Activated CD8-positive, alpha-beta memory T cell treated with anti-CD3 and anti-CD28 coated beads, Interleukin-2, amount 10 ng/mL, durations not matched to agents 7 days and 5 days (primary cell): ENCODE results near the gene CHMP5. TPM values are rescaled to one million over a fixed set of nuclear protein-coding genes. Genes with fewer than 3 reads are reported as not detected.
A peak's percentile ranks its signal among the peaks of the same experiment; 100 is the strongest.

ENCODE experiments used
- ATAC-seq: fragments of 150-1000 bp; cut with Tn5 transposase; one replicate; pipeline ENCODE4 v1.10.0; 2021; ENCODE audit warnings: moderate library complexity
- CTCF ChIA-PET: fragments of 350-600 bp; sonication (Branson Sonifier 250); formaldehyde crosslinking; loops from one replicate; lab custom pipeline; 2021; ENCODE audit warnings: antibody characterized with exemption; lab: Charles Lee
- DNase-seq: peaks from one replicate; pipeline ENCODE4 v3.0.0-alpha.2; 2020
- H3K27ac Mint-ChIP-seq: one replicate; pipeline ENCODE4 v1.8.0; 2021; ENCODE audit warnings: mild to moderate bottlenecking, mixed read lengths
- H3K27me3 Mint-ChIP-seq: one replicate; pipeline ENCODE4 v1.8.0; 2021; ENCODE audit warnings: mixed read lengths
- H3K36me3 Mint-ChIP-seq: one replicate; pipeline ENCODE4 v1.8.0; 2021; ENCODE audit warnings: mild to moderate bottlenecking, mixed read lengths
- H3K4me1 Mint-ChIP-seq: one replicate; pipeline ENCODE4 v1.8.0; 2021; ENCODE audit warnings: mixed read lengths
- H3K4me3 Mint-ChIP-seq: one replicate; pipeline ENCODE4 v1.8.0; 2021; ENCODE audit warnings: mild to moderate bottlenecking, moderate library complexity, mixed read lengths
- H3K9me3 Mint-ChIP-seq: one replicate; pipeline ENCODE4 v1.8.0; 2022; ENCODE audit warnings: low read depth, mixed read lengths
- total RNA-seq, 2 experiments: library from RNA; stranded (reverse); gene quantifications; one replicate each; pipeline ENCODE4 v1.2.3, GENCODE V29; 2021

Gene CHMP5
- total RNA-seq, 2 experiments from 2014 or later, result 114 to 130 TPM

DNA sequence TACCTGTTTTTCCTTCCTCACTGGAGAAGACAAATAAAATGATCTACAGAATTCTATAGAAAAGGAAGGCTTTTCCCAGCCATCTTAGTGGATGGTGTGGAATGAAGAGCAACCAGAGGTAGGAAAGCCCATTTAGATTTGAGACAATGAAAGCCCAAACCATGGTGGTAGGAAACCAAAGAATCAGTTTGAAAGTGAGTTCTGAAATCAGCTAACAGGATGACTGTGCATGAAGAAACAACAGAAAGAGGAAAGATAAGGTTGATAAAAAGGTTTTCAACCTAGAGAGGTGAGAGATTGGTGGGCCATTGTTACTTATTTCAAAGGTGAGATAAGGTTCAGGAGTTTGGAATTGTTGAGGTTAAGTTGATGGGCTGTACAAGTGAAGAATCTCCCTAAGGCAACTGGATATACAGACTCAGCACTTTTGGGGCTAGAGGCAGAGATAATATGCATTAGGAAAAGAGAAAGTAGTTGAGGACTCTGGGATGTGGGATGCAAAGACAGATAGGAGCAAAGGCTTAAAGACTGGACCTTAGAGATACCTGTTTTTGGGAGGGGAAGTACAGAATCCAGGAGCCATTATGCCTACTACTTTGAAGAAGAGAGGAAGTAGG is 2.4 kb downstream of the CHMP5 start:
- no peak for DNase-seq
- no peaks in the 10 kb centered on the region for H3K9me3 Mint-ChIP-seq
- CTCF ChIA-PET, result interaction anchor here (0.5 to 2.6 kb wide), 2 partner anchors 20 to 124 kb away, joined by 3 to 9 read pairs; no protein-coding TSS in a partner anchor
- peak overlapping the region; percentile 97 for H3K27ac Mint-ChIP-seq
- ATAC-seq, result no peak
- peaks cover 71% of the 10 kb centered on the region for H3K36me3 Mint-ChIP-seq
- H3K4me3 Mint-ChIP-seq, result peak overlapping the region; percentile 86
- peaks cover 44% of the 10 kb centered on the region for H3K4me1 Mint-ChIP-seq
- no peaks in the 10 kb centered on the region for H3K27me3 Mint-ChIP-seq

DNA sequence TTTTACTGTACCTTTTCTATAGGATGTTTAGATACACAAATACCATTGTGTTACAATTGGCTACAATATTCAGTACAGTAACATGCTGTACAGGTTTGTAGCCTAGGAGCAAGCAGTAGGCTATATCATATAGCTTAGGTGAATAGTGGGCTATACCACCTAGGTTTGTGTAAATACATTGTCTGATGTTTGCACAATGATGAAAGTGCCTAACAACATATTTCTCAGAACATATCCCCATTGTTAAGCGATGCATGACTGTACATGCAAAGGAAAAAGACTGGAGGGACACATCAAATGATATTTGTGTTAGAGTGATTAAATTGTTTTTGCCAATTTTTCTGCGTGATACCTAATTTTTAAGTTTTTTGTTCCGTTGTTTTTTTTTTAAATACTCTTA is 5.3 kb downstream of the CHMP5 start:
- H3K27ac Mint-ChIP-seq, result no peak overlapping the region
- ATAC-seq (no peak), DNase-seq (no peak)
- no peaks in the 10 kb centered on the region for H3K9me3 Mint-ChIP-seq
- peaks cover 75% of the 10 kb centered on the region for H3K36me3 Mint-ChIP-seq
- CTCF ChIA-PET, result no interaction called here
- H3K4me3 Mint-ChIP-seq, result no peak overlapping the region
- no peaks in the 10 kb centered on the region for H3K27me3 Mint-ChIP-seq
- H3K4me1 Mint-ChIP-seq, result peaks cover 44% of the 10 kb centered on the region

DNA sequence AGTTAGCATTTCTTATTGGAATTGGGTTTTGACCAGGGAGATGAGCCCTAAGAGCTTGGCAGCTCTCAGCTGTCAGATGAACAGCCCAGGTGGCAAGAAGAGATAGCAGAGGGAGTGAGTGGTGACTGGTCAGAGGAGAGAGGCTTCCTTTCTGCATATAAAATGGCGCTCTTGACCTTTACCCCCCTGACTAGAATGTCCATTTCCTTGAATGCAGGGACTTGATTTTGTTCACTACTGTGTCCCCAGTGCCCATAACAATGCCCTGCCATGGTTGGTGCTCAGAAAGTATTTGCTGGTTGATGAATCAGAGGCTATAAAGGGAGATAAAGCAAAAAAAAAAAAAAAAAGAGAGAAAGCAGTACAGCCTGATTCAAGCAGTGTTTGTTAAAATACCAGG is 7.2 kb downstream of the CHMP5 start:
- no peak for DNase-seq
- H3K4me1 Mint-ChIP-seq, result peaks cover 35% of the 10 kb centered on the region
- ATAC-seq, result no peak
- H3K4me3 Mint-ChIP-seq, result no peak overlapping the region
- CTCF ChIA-PET, result interaction anchor here (1.8 to 2.4 kb wide), 2 partner anchors 8 to 15 kb away, joined by 8 to 9 read pairs; partner anchors contain the start of gene BAG1
- no peaks in the 10 kb centered on the region for H3K27me3 Mint-ChIP-seq
- no peaks in the 10 kb centered on the region for H3K9me3 Mint-ChIP-seq
- H3K27ac Mint-ChIP-seq, result no peak overlapping the region
- peaks cover 73% of the 10 kb centered on the region for H3K36me3 Mint-ChIP-seq

DNA sequence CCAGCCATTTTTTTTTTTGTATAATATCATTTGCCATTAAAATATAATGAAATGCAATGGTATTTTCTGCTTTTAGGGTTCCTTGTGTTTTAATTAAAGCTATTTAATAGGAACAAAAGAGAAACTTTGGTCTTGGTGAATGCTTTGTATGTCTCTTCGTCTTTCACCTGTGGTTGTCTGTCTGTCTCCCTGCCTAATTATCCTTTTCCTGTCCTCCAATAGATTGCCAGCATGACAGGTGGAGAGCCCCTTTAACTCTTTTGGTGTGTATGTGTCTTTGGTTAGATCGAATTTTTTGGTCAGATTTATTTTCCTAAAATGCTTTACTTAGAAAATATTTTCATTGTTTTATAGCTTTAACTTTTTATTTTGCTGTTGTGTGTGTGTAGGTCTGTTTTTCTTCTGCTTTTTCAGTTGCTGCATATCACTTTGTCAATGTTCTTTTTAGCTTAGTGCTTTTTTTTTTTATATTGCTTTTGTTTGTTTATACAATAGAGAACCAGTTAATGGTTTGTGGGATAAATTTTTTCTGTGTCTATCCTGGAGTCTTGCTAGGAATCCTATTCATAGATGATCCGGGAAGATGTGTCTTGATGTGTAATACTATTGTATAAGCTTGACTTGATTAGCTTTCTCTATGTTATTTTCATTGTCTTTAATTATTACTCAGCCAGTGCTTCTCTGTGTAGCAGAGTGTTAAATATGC is 8.6 kb downstream of the CHMP5 start:
- Mint-ChIP-seq H3K9me3 (no peaks in the 10 kb centered on the region), H3K27me3 (no peaks in the 10 kb centered on the region), H3K36me3 (peaks cover 72% of the 10 kb centered on the region), H3K4me1 (peaks cover 25% of the 10 kb centered on the region), H3K27ac (no peak overlapping the region), H3K4me3 (no peak overlapping the region)
- CTCF ChIA-PET, result interaction anchor here (0.6 to 2.4 kb wide), 5 partner anchors 10 to 238 kb away, joined by 3 to 9 read pairs (median 4); partner anchors contain the start of gene BAG1
- ATAC-seq (no peak), DNase-seq (no peak)

DNA sequence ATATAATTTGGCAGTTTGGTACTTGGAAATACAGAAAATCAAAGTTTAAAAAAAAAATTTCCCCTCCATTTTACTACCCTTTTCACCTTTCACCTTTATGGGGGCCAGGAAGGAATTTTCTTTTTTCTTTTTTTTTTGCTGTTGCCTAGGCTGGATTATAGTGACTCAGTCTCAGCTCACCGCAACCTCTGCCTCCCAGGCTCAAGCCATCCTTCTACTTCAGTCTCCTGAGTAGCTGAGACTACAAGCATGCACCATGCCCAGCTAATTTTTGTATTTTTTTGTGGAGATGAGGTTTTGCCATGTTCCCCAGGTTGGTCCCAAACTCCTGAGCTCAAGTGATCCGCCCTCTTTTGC is 9.1 kb downstream of the CHMP5 start:
- Mint-ChIP-seq H3K9me3 (no peaks in the 10 kb centered on the region), H3K4me1 (peaks cover 23% of the 10 kb centered on the region), H3K36me3 (peaks cover 69% of the 10 kb centered on the region), H3K4me3 (no peak overlapping the region), H3K27ac (no peak overlapping the region), H3K27me3 (no peaks in the 10 kb centered on the region)
- no peak for DNase-seq
- CTCF ChIA-PET, result interaction anchor here (0.7 to 2.4 kb wide), 3 partner anchors 10 to 889 kb away, joined by 3 to 8 read pairs (median 3); partner anchors contain the start of gene BAG1
- ATAC-seq, result no peak

DNA sequence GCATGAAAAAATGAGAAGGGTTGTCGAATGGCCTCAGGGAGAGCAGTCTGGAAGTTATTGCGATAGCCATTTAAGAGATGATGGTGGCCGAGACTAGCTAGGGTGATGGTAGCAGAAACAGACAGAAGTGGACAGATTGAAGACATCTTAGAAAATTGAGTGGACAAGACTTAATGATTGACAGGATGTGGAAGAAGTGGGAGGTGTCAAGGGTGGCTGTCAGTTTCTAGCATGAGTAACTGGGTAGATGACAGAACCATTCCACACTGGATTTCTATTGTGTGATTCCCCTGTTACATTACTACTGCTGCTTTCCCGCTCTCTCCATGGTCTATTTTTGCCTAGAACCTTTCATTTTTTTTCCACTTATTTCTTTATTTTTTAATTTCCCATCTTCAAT is 12.6 kb downstream of the CHMP5 start:
- no peak for ATAC-seq
- CTCF ChIA-PET, result interaction anchor here (1.1 to 1.6 kb wide), 2 partner anchors 10 to 97 kb away, joined by 3 to 8 read pairs; no protein-coding TSS in a partner anchor
- DNase-seq, result no peak
- peaks cover 17% of the 10 kb centered on the region for H3K4me1 Mint-ChIP-seq
- H3K36me3 Mint-ChIP-seq, result peaks cover 67% of the 10 kb centered on the region
- H3K4me3 Mint-ChIP-seq, result no peak overlapping the region
- no peak overlapping the region for H3K27ac Mint-ChIP-seq
- no peaks in the 10 kb centered on the region for H3K9me3 Mint-ChIP-seq
- no peaks in the 10 kb centered on the region for H3K27me3 Mint-ChIP-seq

DNA sequence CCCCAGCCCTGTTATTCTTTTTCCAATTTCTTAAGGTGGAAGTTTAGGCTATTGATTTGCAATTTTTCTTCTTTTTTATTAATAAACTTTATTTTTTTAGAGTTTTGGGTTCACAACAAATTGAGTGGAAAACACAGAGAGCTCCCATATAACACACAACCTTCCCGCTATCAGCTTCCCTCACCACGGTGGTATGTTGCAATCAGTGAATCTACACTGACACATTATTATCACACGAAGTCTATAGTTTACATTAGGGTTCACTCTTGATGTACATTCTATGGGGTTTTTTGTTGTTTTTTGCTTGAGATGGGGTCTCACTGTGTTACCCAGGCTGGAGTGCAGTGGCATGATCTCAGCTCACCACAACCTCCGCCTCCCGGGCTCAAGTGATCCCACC is 20.7 kb downstream of the CHMP5 start:
- Mint-ChIP-seq H3K27me3 (peaks cover 2% of the 10 kb centered on the region), H3K4me1 (peaks cover 22% of the 10 kb centered on the region), H3K27ac (peak overlapping the region; percentile 47), H3K9me3 (no peaks in the 10 kb centered on the region), H3K36me3 (peaks cover 37% of the 10 kb centered on the region), H3K4me3 (no peak overlapping the region)
- ATAC-seq (no peak), DNase-seq (no peak)
- CTCF ChIA-PET, result interaction anchor here (1.6 to 3.0 kb wide), 2 partner anchors 18 to 129 kb away, joined by 5 to 11 read pairs; no protein-coding TSS in a partner anchor

DNA sequence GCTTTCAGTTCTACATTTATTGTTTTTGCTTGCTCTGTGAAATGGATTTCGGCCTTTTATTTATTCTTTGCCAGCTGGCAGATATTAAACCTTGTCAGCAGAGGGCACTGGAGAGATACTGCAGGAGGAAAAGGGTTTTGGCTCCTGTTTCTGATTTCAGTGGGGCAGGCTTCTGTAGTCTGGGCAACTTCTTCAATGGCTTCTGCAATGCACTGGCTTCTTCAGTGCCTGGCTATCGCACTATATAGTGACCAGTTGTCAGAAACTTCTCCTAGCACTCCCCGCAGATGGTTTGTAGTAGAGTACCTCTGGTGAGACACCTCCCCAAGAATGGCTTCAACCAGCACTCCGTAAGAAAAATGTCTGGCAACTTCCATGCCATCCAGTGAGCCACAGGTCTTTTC is 22.2 kb downstream of the CHMP5 start:
- CTCF ChIA-PET, result interaction anchor here (0.6 to 3.0 kb wide), 16 partner anchors 9 to 261 kb away, joined by 3 to 12 read pairs (median 6); partner anchors contain the start of genes NOL6 and SPINK4
- Mint-ChIP-seq H3K27ac (peak overlapping the region; percentile 79), H3K4me3 (no peak overlapping the region)

DNA sequence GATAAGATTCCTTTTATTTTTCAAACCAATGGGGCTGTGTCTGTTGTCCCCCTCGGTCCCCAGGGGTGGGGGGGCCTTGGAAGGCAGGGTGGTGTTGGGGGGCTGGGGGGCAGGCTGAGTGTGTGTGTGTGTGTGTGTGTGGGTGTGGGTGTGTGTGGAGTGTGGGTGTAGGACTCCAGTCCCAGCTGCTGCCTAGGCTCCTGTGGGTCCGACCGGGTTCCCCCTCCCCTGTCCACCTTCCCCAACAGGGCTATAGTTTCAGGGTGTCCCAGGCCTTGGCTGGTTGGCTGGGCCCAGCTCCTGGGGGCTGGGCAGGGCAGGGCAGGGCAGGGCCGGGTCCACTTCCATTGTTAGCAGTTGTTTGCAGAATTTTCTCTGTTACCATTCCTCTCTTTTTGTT is 23.4 kb downstream of the CHMP5 start:
- CTCF ChIA-PET, result interaction anchor here (1.5 to 3.0 kb wide), 6 partner anchors 16 to 178 kb away, joined by 4 to 12 read pairs (median 9); no protein-coding TSS in a partner anchor
- DNase-seq, result no peak
- Mint-ChIP-seq H3K27ac (peak overlapping the region; percentile 70), H3K27me3 (peaks cover 2% of the 10 kb centered on the region), H3K36me3 (peaks cover 33% of the 10 kb centered on the region), H3K4me1 (peaks cover 45% of the 10 kb centered on the region), H3K9me3 (no peaks in the 10 kb centered on the region), H3K4me3 (no peak overlapping the region)
- no peak for ATAC-seq

More for the DNA sequence above, 22.2 kb downstream of the CHMP5 start:
- DNase-seq (peak; percentile 73), ATAC-seq (no peak)
- Mint-ChIP-seq H3K4me1 (peaks cover 35% of the 10 kb centered on the region), H3K27me3 (peaks cover 2% of the 10 kb centered on the region), H3K9me3 (no peaks in the 10 kb centered on the region), H3K36me3 (peaks cover 33% of the 10 kb centered on the region)

DNA sequence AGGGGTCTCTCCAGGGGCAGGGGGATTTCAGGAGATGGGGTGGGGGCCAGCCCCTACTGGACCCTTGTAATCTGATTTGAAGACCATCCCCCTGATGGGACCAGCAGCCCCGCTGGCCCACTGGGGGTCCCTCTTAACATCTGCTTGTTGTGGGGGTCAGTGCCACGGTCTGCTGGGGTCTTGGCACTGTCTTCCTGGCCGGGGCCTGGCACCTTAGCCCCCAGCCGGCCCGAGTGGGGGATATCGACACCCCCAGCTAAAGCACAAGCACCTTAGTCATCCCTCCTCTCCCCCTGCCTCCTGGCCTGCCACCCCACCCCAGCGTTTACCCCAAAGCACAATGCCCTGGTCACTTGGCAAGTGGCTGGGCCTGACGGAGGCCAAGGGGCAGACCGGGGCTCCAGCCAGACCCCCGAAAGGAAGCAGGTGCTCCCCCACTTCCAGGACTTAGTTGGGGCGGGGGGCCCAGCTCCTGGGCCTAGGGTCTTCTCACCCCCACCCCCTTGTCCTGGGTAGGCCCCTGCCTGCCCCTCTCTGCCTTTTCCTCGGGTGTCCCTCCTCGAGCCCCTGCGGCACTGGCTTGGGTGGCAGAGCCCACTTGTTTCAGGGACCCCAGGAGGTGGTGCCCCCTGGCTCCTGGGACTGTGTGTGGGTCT is 24.1 kb downstream of the CHMP5 start:
- H3K4me3 Mint-ChIP-seq, result no peak overlapping the region
- no peaks in the 10 kb centered on the region for H3K9me3 Mint-ChIP-seq

DNA sequence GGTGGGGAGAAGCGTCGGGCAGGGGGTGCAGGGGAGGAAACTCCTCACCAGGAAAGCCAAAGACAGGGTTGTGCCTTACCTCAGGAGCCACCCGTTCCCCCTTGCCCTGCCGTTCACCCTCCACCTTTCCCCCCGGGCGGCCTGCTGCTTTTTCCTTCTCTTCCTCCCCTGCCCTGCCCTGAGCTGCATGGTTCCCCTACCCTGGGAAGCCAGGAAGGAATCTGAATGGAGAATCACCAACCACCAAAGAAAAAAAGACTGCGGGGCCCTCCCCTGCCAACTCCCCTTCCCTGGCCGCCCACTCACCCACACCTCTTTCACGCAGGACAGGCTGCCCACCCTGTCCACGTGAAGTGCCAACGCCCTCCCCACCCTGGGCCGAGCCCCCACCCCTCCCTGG is 24.6 kb downstream of the CHMP5 start:
- CTCF ChIA-PET, result interaction anchor here (0.6 to 1.1 kb wide), 6 partner anchors 13 to 524 kb away, joined by 3 to 11 read pairs (median 4); partner anchors contain the start of genes BAG1 and CHMP5
- DNase-seq, result peak; percentile 48

More for the DNA sequence above, 24.1 kb downstream of the CHMP5 start:
- CTCF ChIA-PET, result interaction anchor here (2.2 kb wide), 1 partner anchor 17 kb away, joined by 9 read pairs; no protein-coding TSS in a partner anchor
- H3K4me1 Mint-ChIP-seq, result peaks cover 49% of the 10 kb centered on the region
- no peak for DNase-seq
- H3K27ac Mint-ChIP-seq, result peak overlapping the region; percentile 100
- H3K27me3 Mint-ChIP-seq, result peaks cover 2% of the 10 kb centered on the region
- ATAC-seq, result no peak
- peaks cover 36% of the 10 kb centered on the region for H3K36me3 Mint-ChIP-seq

DNA sequence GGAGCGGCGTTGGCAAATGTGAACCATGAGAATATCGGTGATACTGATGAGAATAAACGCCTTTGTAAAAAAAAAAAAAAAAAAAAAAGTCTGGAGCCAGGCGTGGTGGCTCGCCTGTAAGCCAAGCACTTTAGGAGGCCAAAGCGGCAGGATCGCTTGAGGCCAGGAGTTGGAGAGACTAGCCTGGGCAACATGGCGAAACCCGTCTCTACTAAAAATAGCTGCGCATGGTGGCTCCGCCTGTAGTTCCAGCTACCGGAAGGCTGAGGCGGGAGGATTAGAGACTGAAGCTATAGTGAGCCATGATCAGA is 25.0 kb downstream of the CHMP5 start:
- CTCF ChIA-PET, result interaction anchor here (0.6 to 1.1 kb wide), 10 partner anchors 11 to 524 kb away, joined by 3 to 11 read pairs (median 3); partner anchors contain the start of genes BAG1 and CHMP5
- DNase-seq (no peak), ATAC-seq (no peak)
- H3K36me3 Mint-ChIP-seq, result peaks cover 40% of the 10 kb centered on the region
- H3K4me3 Mint-ChIP-seq, result peak overlapping the region; percentile 98
- H3K4me1 Mint-ChIP-seq, result peaks cover 57% of the 10 kb centered on the region
- H3K9me3 Mint-ChIP-seq, result no peaks in the 10 kb centered on the region
- H3K27ac Mint-ChIP-seq, result peak overlapping the region; percentile 100
- H3K27me3 Mint-ChIP-seq, result peaks cover 2% of the 10 kb centered on the region

More for the DNA sequence above, 24.6 kb downstream of the CHMP5 start:
- ATAC-seq, result no peak
- peaks cover 40% of the 10 kb centered on the region for H3K36me3 Mint-ChIP-seq
- H3K27me3 Mint-ChIP-seq, result peaks cover 2% of the 10 kb centered on the region
- H3K9me3 Mint-ChIP-seq, result no peaks in the 10 kb centered on the region
- H3K27ac Mint-ChIP-seq, result peak overlapping the region; percentile 100
- peak overlapping the region; percentile 98 for H3K4me3 Mint-ChIP-seq
- H3K4me1 Mint-ChIP-seq, result peaks cover 53% of the 10 kb centered on the region
